GM12865 (cell line): ENCODE data around the gene PLEK2.

ENCODE experiments used
- DNase-seq: peaks from one replicate; pipeline ENCODE4 v3.0.0; 2010; ENCODE audit warnings: low read depth
- H3K4me3 ChIP-seq: 2 replicates; pipeline ENCODE4 v1.5.1; 2011; ENCODE audit warnings: mild to moderate bottlenecking, low read depth, low read length, control low read depth
- TF ChIP-seq, protein P1 (sequence below): IDR thresholded peaks from 2 replicates; pipeline ENCODE4 v1.5.1; 2011; ENCODE audit warnings: low read length, control low read depth, low read depth, inconsistent platforms; ENCODE audit not compliant: insufficient read depth; ENCODE audit errors: missing control alignments

PLEK2 gene

DNA sequence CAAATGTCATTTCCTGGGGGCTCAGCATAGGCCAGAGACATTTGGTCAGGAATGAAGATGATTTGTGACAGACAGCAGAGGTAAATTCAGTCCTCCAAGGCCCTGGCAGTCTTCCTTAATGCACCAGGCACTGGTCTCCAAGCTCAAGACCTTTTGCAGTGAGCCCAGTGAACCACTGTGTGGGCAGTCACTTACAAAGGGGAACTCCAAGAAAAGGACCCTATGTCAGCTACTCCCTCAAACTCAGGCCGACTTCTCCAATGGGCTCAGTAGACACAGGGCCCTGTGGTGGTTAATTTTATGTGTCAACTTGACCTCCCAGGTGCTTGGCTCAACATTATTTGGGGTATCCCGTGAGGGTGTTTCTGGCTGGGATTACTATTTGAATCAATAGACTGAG, 29.3 kb upstream of the PLEK2 start:
- no peak for DNase-seq
- TF ChIP-seq, protein P1, sequence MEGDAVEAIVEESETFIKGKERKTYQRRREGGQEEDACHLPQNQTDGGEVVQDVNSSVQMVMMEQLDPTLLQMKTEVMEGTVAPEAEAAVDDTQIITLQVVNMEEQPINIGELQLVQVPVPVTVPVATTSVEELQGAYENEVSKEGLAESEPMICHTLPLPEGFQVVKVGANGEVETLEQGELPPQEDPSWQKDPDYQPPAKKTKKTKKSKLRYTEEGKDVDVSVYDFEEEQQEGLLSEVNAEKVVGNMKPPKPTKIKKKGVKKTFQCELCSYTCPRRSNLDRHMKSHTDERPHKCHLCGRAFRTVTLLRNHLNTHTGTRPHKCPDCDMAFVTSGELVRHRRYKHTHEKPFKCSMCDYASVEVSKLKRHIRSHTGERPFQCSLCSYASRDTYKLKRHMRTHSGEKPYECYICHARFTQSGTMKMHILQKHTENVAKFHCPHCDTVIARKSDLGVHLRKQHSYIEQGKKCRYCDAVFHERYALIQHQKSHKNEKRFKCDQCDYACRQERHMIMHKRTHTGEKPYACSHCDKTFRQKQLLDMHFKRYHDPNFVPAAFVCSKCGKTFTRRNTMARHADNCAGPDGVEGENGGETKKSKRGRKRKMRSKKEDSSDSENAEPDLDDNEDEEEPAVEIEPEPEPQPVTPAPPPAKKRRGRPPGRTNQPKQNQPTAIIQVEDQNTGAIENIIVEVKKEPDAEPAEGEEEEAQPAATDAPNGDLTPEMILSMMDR: no peak
- H3K4me3 ChIP-seq: no peak overlapping the region

DNA sequence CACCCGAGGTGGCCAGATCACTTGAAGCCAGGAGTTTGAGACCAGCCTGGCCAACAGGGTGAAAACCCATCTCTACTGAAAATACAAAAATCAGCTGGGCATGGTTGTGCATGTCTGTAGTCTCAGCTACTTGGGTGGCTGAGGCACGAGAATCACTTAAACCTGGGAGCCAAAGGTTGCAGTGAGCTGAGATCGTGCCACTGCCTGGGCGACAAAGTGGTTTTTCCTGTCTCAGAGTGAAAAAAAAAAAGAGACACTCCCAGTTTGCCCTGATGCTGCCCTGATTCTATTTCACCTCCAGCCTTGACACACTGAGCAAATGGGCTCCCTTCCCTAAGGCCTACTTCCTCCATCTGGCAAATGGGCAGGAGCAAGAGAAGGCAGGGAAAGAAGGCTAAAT, 28.5 kb upstream of the PLEK2 start:
- TF ChIP-seq, protein P1: no peak
- DNase-seq: no peak

DNA sequence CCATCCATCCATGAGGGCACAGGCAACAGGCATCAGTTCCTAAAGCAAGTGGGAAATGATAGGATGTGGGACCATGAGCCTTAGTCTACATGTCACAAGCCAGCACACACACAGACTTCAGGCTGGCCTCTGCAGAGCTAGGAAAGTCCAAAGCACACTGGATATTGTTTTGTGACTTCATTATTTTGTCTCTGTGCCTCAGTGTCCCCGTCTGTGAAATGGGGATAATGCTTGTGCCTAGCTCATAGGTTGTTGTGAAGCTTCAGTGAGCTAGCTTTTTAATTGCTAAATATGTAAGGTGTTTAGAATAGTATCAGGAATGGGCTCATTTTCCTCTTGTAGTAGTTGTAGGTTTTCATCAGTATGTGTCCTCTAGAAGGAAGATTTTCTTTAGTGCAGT, 27.0 kb upstream of the PLEK2 start:
- TF ChIP-seq, protein P1: no peak
- H3K4me3 ChIP-seq: no peak overlapping the region
- DNase-seq: no peak

More for the DNA sequence above, 28.5 kb upstream of the PLEK2 start:
- H3K4me3 ChIP-seq: no peak overlapping the region

DNA sequence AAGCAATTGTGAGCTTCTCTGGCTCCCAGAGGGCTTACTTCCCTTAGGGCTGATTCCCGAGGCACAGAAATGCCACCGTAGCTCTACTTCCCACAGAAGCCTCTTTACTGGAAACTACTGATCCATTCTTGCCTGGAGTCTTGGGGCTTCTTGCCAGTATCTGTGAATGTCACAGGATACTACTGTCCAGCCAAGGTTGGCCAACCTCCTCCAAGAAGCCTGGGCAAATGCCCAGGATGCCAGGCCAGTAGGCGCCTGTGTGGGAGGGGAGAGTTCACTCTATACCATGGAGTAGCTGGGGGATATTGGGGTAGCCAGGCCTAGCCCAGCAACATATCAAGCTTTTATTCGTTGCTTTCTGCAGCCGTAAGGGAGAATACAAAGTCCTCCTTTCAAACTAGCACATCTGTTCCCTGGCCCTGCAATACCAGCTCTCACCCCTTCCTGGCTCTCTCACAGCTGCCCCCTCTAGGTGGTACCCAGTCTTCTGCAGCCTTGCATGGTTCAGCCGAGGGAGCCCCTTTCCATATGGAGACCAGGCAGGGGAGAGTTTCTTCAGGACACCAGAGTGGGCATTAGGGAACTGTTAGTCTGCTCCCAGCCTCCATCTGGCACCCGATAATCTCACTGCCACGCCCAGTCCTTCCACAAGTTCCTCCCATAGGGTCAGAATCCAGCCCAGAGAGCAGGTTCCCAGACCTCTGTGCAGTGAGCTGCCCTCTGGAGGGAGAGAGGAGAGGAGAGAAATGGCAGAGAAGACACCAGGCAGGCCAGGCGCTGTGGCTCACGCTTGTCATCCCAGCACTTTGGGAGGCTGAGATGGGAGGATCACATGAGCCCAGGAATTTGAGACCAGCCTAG, 24.3 kb upstream of the PLEK2 start:
- no peak for DNase-seq
- TF ChIP-seq, protein P1: no peak
- no peak overlapping the region for H3K4me3 ChIP-seq

DNA sequence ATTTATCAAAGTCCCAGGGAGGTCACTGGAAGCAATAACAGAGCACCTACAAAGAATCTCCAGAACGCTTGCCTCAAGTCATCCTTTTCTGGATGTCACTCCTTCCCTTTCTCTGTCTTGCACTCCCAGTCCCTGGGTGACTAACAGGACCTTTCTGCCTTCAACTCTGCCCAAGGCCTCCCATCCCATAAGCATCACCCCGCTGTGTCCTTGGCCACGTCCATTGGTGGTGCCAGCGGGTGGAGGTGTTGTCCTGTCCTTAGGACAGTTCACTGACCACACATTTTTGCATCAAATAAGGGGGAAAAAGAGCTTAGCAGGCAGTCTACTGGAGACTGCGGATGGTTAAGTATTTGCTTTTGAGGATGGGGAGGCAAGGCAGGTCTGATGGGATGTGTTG, 23.6 kb upstream of the PLEK2 start:
- DNase-seq: no peak
- no peak overlapping the region for H3K4me3 ChIP-seq
- TF ChIP-seq, protein P1: no peak

DNA sequence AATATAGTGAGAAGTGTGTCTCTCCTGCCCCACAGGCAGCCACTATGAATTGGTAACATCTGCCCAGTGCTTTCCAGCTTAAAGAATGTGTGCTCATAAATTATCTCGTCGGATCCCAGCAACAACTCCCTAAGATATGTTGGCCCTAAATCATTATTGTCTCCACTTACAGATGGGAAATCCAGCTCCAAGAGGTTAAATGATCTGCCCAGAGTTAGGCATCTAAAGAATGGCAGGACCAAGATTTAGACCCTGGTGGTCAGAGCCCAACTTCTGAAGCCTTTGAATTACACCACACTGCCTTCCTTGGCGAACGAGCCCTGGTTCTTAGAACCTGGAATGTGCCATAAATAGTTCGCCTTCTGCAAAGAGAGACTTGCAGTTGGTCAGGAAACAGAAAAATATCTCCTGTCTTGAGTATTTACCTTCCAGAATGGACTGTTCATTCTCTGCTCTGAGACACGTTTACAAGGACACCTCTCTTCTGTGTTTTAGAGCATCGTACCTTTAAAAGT, 20.1 kb upstream of the PLEK2 start:
- no peak for DNase-seq
- TF ChIP-seq, protein P1: no peak

More for the DNA sequence above, 20.1 kb upstream of the PLEK2 start:
- H3K4me3 ChIP-seq: no peak overlapping the region
